Stimulated activated CD8-positive, alpha-beta memory T cell treated with anti-CD3 and anti-CD28 coated beads, Interleukin-4, amount 100 ng/mL, for 4 hours (primary cell): ENCODE results near the gene NUP37.
"Not testable (repeated sequence)": the region's sequence is repeated elsewhere in the genome, so short reads cannot be mapped to it uniquely, and the experiment has no call there.

Source experiments
- DNase-seq, 2 donors: peaks; one replicate each; pipeline ENCODE4 v3.0.0-alpha.2; 2020; ENCODE audit warnings: low read depth in 2 of 2, low spot score in 1 of 2

Gene NUP37

DNA sequence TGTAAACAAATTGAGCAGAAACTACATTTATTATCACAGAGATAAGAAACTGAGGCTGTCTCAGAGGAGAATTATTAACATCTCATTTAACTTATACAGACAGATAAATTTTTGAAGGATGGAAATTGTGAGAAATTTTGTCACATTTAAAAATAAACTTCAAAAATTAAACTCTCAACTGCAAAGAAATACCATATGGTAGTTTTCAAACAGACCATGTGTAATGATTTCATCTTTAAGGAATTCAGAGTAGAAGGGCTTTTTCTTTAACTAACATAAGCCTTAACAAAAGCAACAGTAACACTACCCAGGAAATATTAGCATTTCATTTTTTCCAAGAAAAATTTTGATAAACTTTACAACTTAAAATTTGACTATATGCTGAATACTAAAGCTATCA, 26.6 kb downstream of the NUP37 start:
- no peak for DNase-seq

DNA sequence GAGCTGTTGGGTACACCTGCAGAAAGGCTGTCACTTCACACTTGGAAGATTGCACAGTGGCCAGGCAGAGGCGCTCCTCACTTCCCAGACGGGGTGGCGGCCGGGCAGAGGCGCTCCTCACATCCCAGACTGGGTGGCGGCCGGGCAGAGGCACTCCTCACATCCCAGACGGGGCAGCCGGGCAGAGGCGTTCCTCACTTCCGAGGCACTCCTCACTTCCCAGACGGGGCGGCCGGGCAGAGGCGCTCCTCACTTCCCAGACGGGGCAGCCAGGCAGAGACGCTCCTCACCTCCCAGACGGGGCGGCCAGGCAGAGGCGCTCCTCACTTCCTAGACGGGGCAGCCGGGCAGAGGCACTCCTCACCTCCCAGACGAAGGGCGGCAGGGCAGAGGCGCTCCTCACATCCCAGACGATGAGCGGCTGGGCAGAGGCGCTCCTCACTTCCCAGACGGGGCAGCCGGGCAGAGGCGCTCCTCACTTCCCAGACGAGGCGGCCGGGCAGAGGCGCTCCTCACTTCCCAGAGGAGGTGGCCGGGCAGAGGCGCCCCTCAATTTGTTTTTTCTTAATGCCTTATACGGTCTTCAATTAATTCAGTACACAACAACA, 30.6 kb downstream of the NUP37 start:
- DNase-seq, result not testable (repeated sequence)

- DNase-seq, result no peak
Measured at GRCh38 chr12:102080842-102081241, 39.1 kb downstream of the NUP37 start.

DNA sequence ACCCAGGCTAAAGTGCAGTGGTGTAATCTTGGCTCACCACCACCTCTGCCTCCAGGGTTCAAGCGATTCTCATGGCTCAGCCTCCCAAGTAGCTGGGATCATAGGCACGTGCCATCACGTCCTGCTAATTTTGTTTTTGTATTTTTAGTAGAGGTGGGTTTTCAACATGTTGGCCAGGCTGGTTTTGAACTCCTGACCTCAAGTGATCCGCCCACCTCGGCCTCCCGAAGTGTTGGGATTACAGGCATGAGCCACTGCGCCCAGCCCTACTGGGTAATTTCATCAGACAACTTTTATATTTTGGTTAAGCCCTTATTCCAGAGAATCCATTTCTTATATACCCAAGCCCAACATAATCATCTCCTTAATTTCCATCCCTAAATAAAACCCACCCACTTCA, 47.8 kb downstream of the NUP37 start:
- DNase-seq, result not testable (repeated sequence)

GRCh38 chr12:102069707-102070106, 50.2 kb downstream of the NUP37 start:
- no peak for DNase-seq

DNA sequence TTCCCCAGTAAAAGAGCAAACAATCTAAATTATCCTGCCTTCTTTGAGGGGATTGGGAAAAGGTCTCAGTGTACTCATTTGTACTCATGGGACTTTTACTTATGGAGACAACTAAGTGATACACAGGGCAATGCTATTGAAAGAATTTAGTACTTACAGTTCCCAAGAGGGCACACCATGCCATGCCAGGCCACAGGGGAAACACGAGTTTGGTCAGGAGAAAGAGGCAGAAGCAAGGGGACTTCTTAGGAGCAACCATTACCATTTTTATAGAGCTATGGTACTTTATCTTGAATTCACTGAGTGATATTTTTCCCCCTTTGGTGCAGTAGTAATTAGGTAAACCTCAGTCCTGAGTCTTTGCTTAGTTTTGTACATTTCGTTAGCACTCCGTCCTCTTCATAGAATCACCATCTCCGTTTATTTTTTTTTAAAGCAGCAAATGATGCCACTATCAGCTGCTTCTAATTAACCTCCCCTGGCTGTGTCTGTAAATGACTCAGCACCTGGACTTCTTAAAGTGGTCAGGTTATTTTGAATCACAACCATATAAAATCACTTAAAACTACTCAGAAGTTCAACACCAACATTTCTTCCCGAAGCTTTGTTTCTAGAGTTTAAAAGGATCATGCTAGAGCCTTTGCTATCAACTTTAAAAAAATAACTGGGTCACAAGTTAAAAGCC, 52.2 kb downstream of the NUP37 start:
- no peak for DNase-seq

DNA sequence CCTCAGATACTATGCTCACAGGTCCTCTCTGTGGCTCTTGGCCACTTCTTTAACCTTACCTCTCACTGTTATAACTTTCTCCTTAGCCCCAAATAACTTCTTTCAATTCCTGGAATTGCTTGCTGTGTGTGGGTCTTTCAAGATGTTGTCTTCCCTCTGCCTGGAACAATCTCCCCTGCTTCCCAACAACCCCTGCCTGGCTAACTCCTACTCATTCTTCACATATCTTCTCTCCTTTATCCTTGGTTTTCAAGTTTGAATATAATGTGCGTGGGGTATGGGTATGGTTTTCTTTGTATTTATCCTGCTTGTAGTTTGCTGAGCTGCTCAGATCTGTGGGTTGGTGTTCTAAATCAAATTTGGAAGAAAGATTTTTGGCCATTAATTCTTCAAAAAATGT, 55.4 kb downstream of the NUP37 start:
- no peak for DNase-seq

- no peak for DNase-seq
Measured at GRCh38 chr12:102063069-102063468, 56.8 kb downstream of the NUP37 start.

DNA sequence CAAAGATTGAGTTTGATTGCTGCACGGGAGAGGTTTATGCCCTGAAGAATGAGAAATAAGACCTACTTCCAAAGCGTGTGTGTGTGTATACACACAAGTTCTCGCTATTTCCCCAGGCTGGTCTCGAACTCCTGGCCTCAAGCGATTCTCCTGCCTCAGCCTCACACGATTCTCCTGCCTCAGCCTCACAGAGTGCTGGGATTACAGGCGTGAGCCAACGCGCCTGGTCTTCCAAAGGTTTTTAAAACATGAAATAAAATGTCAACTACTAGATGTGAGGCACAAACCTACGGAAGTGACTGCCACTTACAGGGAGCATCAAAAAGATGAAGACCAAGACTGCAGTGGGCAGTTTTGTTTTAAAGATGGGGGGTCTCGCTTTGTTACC, 57.5 kb downstream of the NUP37 start:
- DNase-seq, result no peak

- DNase-seq, result peak; percentile 90 to 91
Measured at GRCh38 chr12:102061560-102062418, 58.1 kb downstream of the NUP37 start, which contains the start of gene WASHC3. Gene WASHC3 (minus strand): TSS chr12:102061991. CDS start chr12:102061962, 29 bp downstream.

- DNase-seq, result no peak
Measured at GRCh38 chr12:102061096-102061559, 58.8 kb downstream of the NUP37 start.

- no peak for DNase-seq
Measured at GRCh38 chr12:102059343-102059742, 60.6 kb downstream of the NUP37 start.

DNA sequence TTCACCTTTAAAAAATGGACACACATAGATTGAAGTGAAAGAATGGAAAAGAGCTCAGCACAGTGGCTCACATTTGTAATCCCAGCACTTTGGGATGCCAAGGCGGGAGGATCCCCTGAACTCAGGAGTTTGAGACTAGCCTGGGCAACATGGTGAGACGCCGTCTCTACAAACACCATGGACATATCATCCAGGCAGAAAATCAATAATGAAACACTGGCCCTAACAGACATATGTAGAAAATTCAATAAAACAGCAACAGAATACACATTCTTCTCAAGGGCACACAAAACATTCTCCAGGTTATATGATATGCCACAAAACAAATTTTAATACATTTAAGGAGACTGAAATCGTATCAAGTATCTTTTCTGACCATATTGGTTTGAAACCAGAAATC, 65.6 kb downstream of the NUP37 start:
- no peak for DNase-seq

- DNase-seq, result no peak
Measured at GRCh38 chr12:102053062-102053349, 66.9 kb downstream of the NUP37 start.

DNA sequence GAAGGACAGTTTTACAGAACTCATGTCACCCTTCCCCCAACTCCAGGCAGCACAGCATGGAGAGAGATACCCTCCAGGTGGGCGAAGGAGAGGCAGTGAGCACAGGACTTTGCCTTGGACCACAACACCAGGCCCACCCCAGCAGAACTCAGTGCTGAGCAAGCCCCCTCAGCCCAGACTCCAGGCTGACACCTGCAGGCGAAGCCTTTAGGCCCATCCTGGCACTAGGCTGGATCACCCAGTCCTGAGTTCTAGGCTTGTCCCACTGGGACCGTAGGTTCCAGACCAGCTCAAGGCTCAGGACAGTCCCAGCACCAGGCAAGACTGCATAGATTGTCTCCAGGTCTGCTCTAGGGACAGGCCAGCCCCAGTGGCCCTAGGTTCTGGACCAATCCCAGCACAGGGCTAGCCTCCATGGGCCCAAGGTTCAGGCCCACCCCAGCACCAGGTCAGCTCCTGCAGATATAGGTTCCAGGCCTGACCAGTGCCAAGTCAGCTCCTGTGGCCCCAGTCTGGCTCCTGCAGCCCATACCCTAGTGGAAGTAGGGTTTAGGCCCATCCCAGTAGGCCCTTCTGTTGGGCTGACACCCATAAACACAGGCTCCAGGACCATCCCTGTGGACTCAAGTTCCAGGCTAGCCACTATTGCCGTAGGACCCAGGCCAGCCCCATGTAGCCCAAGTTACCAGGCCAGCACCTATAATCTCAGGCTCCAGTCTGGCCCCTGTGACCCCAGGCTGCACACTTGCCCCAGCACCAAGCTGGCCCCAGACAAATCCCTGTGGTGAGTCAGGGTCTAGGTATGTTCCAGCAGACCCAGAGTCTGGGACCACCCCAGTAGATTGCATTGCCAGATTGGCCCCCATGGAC, 67.5 kb downstream of the NUP37 start:
- DNase-seq, result no peak

GRCh38 chr12:102051431-102051965, 68.4 kb downstream of the NUP37 start:
- DNase-seq, result no peak

DNA sequence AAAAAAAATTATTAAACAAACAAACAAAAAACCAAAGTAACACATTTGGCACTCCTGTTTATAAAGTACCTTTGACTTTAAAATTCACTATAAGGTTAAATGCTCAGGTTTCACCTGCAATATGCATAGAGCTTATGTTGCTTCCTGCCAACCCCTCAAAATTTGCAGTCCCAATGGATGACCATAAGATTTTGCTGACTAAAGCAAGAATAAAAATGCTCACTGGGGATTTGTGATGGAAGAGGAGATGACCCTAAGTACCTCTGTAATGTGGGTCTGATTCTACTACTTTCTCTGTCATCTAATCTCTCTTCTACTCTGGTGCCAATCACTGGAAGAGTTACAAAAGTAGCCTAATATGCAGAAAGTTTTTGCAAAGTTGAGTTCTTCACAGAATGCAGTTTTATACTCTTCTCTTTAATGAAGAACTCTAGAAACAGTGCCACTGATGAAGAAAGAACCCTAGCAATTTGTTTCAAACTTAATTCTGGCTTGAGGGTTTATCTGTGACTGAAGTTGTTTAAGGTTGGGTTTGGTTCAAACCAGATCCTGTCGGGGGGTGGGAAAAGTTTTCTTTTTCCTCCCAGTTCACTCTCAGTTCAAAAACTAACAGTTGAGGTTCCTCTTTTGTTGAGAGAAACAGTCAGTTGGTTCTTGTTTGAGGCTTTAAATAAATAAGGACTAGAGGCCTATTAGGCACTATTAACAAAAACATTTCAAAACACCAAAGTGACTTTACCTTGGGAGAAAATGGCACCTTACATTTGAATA, 69.1 kb downstream of the NUP37 start:
- DNase-seq, result no peak

DNA sequence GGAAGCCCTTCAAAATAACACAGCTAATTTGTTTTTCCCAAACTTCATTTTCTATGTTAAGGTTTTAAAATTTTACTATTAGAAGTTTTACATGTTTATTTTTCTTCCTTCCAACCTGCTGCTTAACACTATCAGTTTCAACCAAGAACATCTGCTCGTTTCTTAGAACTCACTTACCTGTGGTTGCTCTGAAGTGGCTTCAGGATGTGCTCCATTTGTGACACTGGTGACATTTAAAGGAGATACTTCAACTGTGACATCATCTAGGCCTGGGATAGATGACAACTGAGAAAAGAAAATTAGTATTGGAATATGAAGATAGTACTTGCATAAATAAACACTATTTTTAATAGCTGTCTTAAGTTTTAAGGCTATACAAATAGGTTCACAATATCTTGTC, 76.0 kb downstream of the NUP37 start:
- DNase-seq, result no peak

DNA sequence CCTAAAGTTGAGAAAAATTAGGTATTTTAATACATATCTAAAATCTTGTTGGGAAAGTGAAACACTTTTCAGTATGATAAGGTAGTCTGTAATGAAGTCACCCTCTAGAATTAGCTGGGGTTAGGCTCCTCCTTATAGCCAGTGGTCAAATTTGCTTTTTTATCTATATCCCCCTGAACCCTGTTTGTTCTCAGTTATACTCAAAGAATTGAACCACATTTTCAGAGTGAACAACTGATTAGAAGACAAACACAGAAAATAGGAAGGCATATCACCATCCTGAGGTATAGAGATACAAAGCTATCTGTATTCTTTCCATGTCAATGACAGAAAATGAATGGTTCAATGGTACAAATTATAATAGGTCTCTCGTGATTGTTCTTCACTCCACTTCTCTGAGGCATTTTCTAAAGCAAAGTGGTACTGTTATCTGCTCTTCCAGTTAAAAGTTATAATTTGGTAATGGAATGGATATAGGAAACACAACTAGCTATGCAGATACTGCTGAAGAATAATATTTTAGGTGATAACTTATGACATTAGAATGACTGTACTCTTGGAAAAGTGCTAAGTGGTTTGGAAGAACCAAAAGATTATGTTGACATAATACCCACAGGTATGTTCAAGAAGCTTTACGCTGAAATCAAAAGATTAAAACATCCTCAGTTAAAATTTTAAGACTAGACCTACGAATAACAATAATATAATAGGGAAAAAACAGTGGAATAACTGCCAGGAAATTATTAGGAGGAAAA, 85.7 kb downstream of the NUP37 start:
- DNase-seq, result no peak
